Ovary (tissue), 9 donors: Measurements from ENCODE around the gene YTHDF1. TPM values are rescaled to one million over a fixed set of nuclear protein-coding genes. Genes with fewer than 3 reads are reported as not detected.
"Not testable (repeated sequence)": the region's sequence is repeated elsewhere in the genome, so short reads cannot be mapped to it uniquely, and the experiment has no call there.

Source experiments
- DNase-seq, 5 donors: peaks; one replicate each; pipeline ENCODE4 v3.0.0-alpha.2; 2019 to 2020
- H3K27ac ChIP-seq, 2 donors: fragments of 200-600 bp; one replicate each; pipeline versions ENCODE4 v1.5.1 to v1.8.0; 2019 to 2022
- H3K27me3 ChIP-seq: fragments of 200-600 bp; one replicate; pipeline ENCODE4 v1.8.0; 2022
- H3K36me3 ChIP-seq: fragments of 200-600 bp; sonication (generic); one replicate; pipeline ENCODE4 v1.5.1; 2019
- H3K4me1 ChIP-seq: one replicate; pipeline ENCODE4 v1.8.1; 2013; ENCODE audit warnings: mild to moderate bottlenecking, moderate library complexity; ENCODE audit not compliant: insufficient read depth
- H3K4me3 ChIP-seq: fragments of 200-600 bp; sonication (generic); one replicate; pipeline ENCODE4 v1.5.1; 2017
- H3K9me3 ChIP-seq, 2 donors: fragments of 200-600 bp in 1 of 2; sonication (generic) in 1 of 2; one replicate each; pipeline versions ENCODE4 v1.5.1 to v1.8.1; 2013 to 2019; ENCODE audit warnings: mild to moderate bottlenecking in 1 of 2, moderate library complexity in 1 of 2
- CTCF ChIP-seq, 3 donors: fragments of 450-650 bp in 2 of 3; fragments of 200-600 bp in 1 of 3; IDR thresholded peaks; one replicate each; pipeline versions ENCODE4 v1.5.1 to v1.8.0; 2016 to 2022; ENCODE audit warnings: antibody characterized with exemption in 3 of 3, mild to moderate bottlenecking in 1 of 3
- EP300 ChIP-seq: sonication (generic); formaldehyde crosslinking; IDR thresholded peaks from one replicate; pipeline ENCODE4 v1.6.1; 2017; ENCODE audit warnings: antibody characterized with exemption
- POLR2A ChIP-seq: fragments of 450-650 bp; IDR thresholded peaks from one replicate; pipeline ENCODE4 v1.6.1; 2017; ENCODE audit warnings: antibody characterized with exemption, mild to moderate bottlenecking, moderate library complexity
- WGBS, 3 donors: extraction: QIAGEN DNeasy Blood & Tissue Kit in 1 of 3; methylation state at CpG; one replicate each; pipeline versions ENCODE4 v1.1.5 to v1.1.7; 2013 to 2017; 5-methylcytosine and 5-hydroxymethylcytosine counted together
- intact Hi-C, 4 donors: fragments of 100-400 bp; cut with DNase I; formaldehyde crosslinking; loops; one replicate each; pipeline versions ENCODE4 v1.11.0 to v1.15.1; 2022 to 2023
- polyA plus RNA-seq, 2 donors: library from polyadenylated mRNA; stranded (reverse); fragments of 200-250 nt in 1 of 2; fragments of 350-450 nt in 1 of 2; fragmentation: Illumina TruSeq in 1 of 2; extraction: RNeasy Lipid Tissue Mini Kit (QIAGEN cat#74804) in 1 of 2; gene quantifications; one replicate each; pipeline ENCODE4 v1.2.3, GENCODE V29; 2013 to 2014
- total RNA-seq, 7 donors: library from RNA; depleted of rRNA in 2 of 7; stranded (reverse); fragments of >200 nt in 2 of 7; fragmentation: NEBNext Ultra II Directional in 3 of 7; extraction: Animal tissue kit (Norgen Biotek cat#: 25700) in 3 of 7; gene quantifications; one replicate each; pipeline versions ENCODE4 v1.1.0 to v1.2.4, GENCODE V29; 2016 to 2023
- donor health status: DM: no; HTN: no; CAD: no; lungs with moderate emphysema.
- donor health status: DM: no; HTN: no; CAD: no.
- donor health status: Bipolar disorder and iron deficiency.
- donor health status: DM: yes; HTN: yes; CAD: no.
- donor health status: DM: no; HTN: no; CAD: no.
- donor health status: DM: yes; HTN: yes; CAD: no.

Gene YTHDF1
- total and polyA plus RNA-seq, 9 donors, result 17.0 to 39.4 (median 30.5) TPM

- DNase-seq, result no peak
- WGBS, 3 donors, result 84 to 91% (median 87%) methylated on average over 2 of the region's 2 CpGs
- no peaks in the 10 kb centered on the region for H3K9me3 ChIP-seq
- H3K36me3 ChIP-seq, result no peaks in the 10 kb centered on the region
- intact Hi-C loops, result no loop called here
- no peak overlapping the region for H3K4me3 ChIP-seq
- TF ChIP-seq EP300 (no peak), CTCF (IDR thresholded peaks at IDR 0.05) (no peak), POLR2A (no peak)
- H3K27me3 ChIP-seq, result no peaks in the 10 kb centered on the region
- no peaks in the 10 kb centered on the region for H3K4me1 ChIP-seq
- H3K27ac ChIP-seq, result no peak overlapping the region
These were observed 57.6 kb downstream of the YTHDF1 start for GRCh38 chr20:63158352-63158751.

GRCh38 chr20:63157431-63157830 is 58.5 kb downstream of the YTHDF1 start:
- WGBS, 3 donors, result 76 to 84% (median 77%) methylated on average over 13 of the region's 13 CpGs
- DNase-seq, H3K36me3 ChIP-seq, intact Hi-C loops, H3K4me1 ChIP-seq, H3K9me3 ChIP-seq, H3K27me3 ChIP-seq, H3K4me3 ChIP-seq, H3K27ac ChIP-seq: not testable (repeated sequence)

GRCh38 chr20:63156221-63156671 is 59.7 kb downstream of the YTHDF1 start:
- peak in 1 of 5 donors; percentile 9 for DNase-seq
- intact Hi-C loops, result no loop called here
- no peak overlapping the region for H3K4me3 ChIP-seq

GRCh38 chr20:63155266-63156165 is 60.4 kb downstream of the YTHDF1 start:
- TF ChIP-seq EP300 (no peak), POLR2A (no peak), CTCF (IDR thresholded peaks at IDR 0.05) (no peak)
- no peak overlapping the region for H3K27ac ChIP-seq
- H3K4me1 ChIP-seq, result no peaks in the 10 kb centered on the region
- no peaks in the 10 kb centered on the region for H3K36me3 ChIP-seq
- DNase-seq, result no peak
- H3K9me3 ChIP-seq, result no peaks in the 10 kb centered on the region
- no peaks in the 10 kb centered on the region for H3K27me3 ChIP-seq
- no peak overlapping the region for H3K4me3 ChIP-seq
- WGBS, 3 donors, result 53 to 59% (median 56%) methylated on average over 15 of the region's 15 CpGs
- intact Hi-C loops, result no loop called here

More at GRCh38 chr20:63156221-63156671, 59.7 kb downstream of the YTHDF1 start:
- no peak for TF ChIP-seq CTCF (IDR thresholded peaks at IDR 0.05)
- TF ChIP-seq EP300, result no peak
- no peak for TF ChIP-seq POLR2A
- Histone ChIP-seq H3K27ac (no peak overlapping the region), H3K4me1 (no peaks in the 10 kb centered on the region), H3K36me3 (no peaks in the 10 kb centered on the region), H3K27me3 (no peaks in the 10 kb centered on the region), H3K9me3 (no peaks in the 10 kb centered on the region)
- WGBS, 3 donors, result 59 to 75% (median 68%) methylated on average over 11 to 12 of the region's 12 CpGs

GRCh38 chr20:63154395-63154794 is 61.5 kb downstream of the YTHDF1 start:
- Histone ChIP-seq H3K27me3 (no peaks in the 10 kb centered on the region), H3K36me3 (no peaks in the 10 kb centered on the region), H3K27ac (no peak overlapping the region), H3K9me3 (no peaks in the 10 kb centered on the region), H3K4me3 (no peak overlapping the region), H3K4me1 (no peaks in the 10 kb centered on the region)
- intact Hi-C loops, result no loop called here
- DNase-seq, result no peak
- TF ChIP-seq CTCF (IDR thresholded peaks at IDR 0.05) (no peak), POLR2A (no peak), EP300 (no peak)
- 10 to 27% (median 14%) methylated on average over 3 of the region's 3 CpGs for WGBS, 3 donors
